Naive thymus-derived CD8-positive, alpha-beta T cell (primary cell): Measurements from ENCODE around the gene RTN4RL1. TPM values are rescaled to one million over a fixed set of nuclear protein-coding genes. Genes with fewer than 3 reads are reported as not detected.
"Not testable (repeated sequence)": the region's sequence is repeated elsewhere in the genome, so short reads cannot be mapped to it uniquely, and the experiment has no call there.

Experiments
- ATAC-seq, 2 donors: fragments of 150-1000 bp; cut with Tn5 transposase in 1 of 2; sonication (Bioruptor Pico), chemical (Tn5 transposase) in 1 of 2; 1 replicate in 1 of 2; 2 replicates in 1 of 2; pipeline ENCODE4 v1.10.0; 2021; ENCODE audit warnings: mild to moderate bottlenecking in 2 of 2, moderate library complexity in 2 of 2
- POLR2A ChIA-PET: fragments of 350-600 bp; sonication (Branson Sonifier 250); formaldehyde crosslinking; loops from one replicate; lab custom pipeline; 2021; ENCODE audit warnings: antibody characterized with exemption; lab: Charles Lee
- DNase-seq, 10 donors: peaks; one replicate each; pipeline versions ENCODE4 v3.0.0 to v3.0.0-alpha.2; 2020 to 2022
- H3K27ac Mint-ChIP-seq, 10 donors: one replicate each; pipeline ENCODE4 v1.8.0; 2020 to 2022; ENCODE audit warnings: mild to moderate bottlenecking in 10 of 10, mixed read lengths in 10 of 10, moderate library complexity in 4 of 10, inconsistent platforms in 1 of 10
- H3K27me3 Mint-ChIP-seq, 5 donors: one replicate each; pipeline ENCODE4 v1.8.0; 2021 to 2022; ENCODE audit warnings: mixed read lengths in 5 of 5
- H3K36me3 Mint-ChIP-seq, 3 donors: one replicate each; pipeline ENCODE4 v1.8.0; 2020 to 2022; ENCODE audit warnings: mixed read lengths in 3 of 3, mild to moderate bottlenecking in 2 of 3, inconsistent platforms in 1 of 3
- H3K4me1 Mint-ChIP-seq, 4 donors: one replicate each; pipeline ENCODE4 v1.8.0; 2021 to 2022; ENCODE audit warnings: mixed read lengths in 4 of 4
- H3K4me3 Mint-ChIP-seq, 10 donors: one replicate each; pipeline ENCODE4 v1.8.0; 2020 to 2022; ENCODE audit warnings: mild to moderate bottlenecking in 10 of 10, mixed read lengths in 10 of 10, moderate library complexity in 6 of 10, inconsistent platforms in 1 of 10
- H3K9me3 Mint-ChIP-seq, 9 donors: one replicate each; pipeline ENCODE4 v1.8.0; 2020 to 2022; ENCODE audit warnings: mixed read lengths in 9 of 9, mild to moderate bottlenecking in 3 of 9, inconsistent platforms in 1 of 9, moderate library complexity in 1 of 9
- polyA plus RNA-seq, 3 donors: library from polyadenylated mRNA; unstranded; fragments of 300-500 nt; fragmentation: Illumina TruSeq; gene quantifications; one replicate each; pipeline ENCODE4 v1.2.3, GENCODE V29; 2021
- total RNA-seq, 8 experiments: library from RNA in 2 of 8; stranded (reverse) in 2 of 8; gene quantifications; one replicate each; pipeline ENCODE4 v1.2.3 and lab custom pipeline; 2021 to 2026

The RTN4RL1 gene
- total and polyA plus RNA-seq, 5 experiments from 2014 or later: 0.25 to 0.57 (median 0.41) TPM

DNA sequence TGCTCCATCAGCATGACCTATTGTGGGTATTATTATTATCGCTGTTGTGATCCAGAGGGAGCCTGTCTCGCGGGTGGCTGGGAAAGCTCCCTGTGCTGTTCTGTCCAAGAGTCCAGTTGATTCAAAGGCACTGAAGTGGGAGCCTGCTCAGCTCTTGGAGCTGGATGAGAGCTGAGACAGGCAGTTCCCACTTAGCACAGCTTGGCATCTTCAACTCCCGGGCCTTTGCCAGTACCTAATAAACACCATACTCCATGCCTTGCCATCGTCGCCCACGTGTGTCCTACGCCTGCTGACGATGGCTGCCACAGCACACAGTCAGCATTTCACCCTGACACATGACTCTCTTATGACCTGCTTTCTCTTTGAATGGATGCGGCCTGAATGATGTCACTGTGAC is 32.6 kb downstream of the RTN4RL1 start:
- DNase-seq: no peak
- H3K4me3 Mint-ChIP-seq: no peak overlapping the region
- no peaks in the 10 kb centered on the region for H3K9me3 Mint-ChIP-seq
- H3K36me3 Mint-ChIP-seq: peaks cover 0 to 5% (median 3%) of the 10 kb centered on the region in 3 donors
- H3K27me3 Mint-ChIP-seq: peaks cover 9 to 22% (median 18%) of the 10 kb centered on the region in 5 donors
- H3K27ac Mint-ChIP-seq: peak overlapping the region in 1 of 10 donors; percentile 29
- H3K4me1 Mint-ChIP-seq: peaks cover 0 to 2% (median 0%) of the 10 kb centered on the region in 4 donors
- POLR2A ChIA-PET: no interaction called here
- no peak for ATAC-seq

DNA sequence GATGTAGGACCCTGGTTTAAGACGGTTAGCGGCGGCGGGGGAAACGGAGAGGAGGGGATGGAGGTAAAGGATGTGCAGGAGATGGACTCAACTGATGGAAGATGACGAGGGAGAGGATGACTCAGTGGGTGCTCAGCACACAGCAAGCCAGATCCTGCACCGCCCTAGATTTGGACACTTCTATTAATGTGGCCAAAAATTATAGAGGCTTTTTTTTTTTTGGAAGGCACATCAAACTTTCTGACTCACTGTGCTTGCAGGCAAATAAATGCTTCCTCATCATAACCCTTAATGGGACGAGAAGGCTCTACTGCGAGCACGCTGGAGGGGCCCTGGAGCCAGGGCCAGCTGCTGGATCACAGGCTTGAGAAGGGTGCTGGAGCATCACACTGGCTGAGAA is 36.0 kb downstream of the RTN4RL1 start:
- Mint-ChIP-seq H3K4me3 (no peak overlapping the region), H3K27me3 (peaks cover 0 to 5% (median 0%) of the 10 kb centered on the region in 5 donors), H3K27ac (peak overlapping the region in 1 of 10 donors; percentile 58), H3K9me3 (no peaks in the 10 kb centered on the region), H3K36me3 (no peaks in the 10 kb centered on the region), H3K4me1 (peaks cover 0 to 4% (median 0%) of the 10 kb centered on the region in 4 donors)
- POLR2A ChIA-PET: interaction anchor here (0.7 kb wide), 1 partner anchor 16 kb away, joined by 3 read pairs; no protein-coding TSS in a partner anchor
- DNase-seq (no peak), ATAC-seq (no peak)

DNA sequence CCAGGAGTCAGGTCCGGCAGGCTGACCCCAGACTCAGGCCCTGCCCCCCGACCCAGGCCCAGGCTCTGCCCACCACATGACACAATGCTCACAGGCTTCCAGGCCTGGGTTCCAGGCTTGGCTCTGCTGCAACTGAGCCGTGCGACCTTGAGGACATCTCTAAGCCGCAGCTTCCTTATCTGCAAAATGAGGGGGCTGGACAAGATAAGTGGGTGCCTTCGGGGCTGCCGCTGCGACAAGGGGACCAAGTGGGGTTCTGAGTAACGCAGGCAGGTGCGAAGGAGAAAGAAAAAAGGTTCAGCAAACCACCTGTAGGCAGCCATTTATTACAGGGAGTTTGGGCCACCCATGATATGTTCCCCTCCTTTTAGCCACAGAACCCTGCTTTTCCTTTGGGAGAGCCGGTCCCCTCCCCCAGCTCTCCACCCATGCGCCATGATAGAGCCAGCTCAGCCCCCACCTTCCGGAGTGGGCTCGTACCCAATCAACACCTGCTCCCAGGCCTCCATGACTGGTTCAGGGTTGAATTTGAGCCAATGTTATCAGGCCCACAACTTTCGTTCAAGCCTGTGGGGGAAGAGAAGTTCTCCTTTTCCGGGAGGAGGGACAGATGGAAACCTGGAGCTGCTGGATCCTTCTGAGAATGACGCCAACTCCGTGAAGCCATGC is 38.2 kb downstream of the RTN4RL1 start:
- H3K4me3 Mint-ChIP-seq: no peak overlapping the region
- no peak for DNase-seq
- POLR2A ChIA-PET: no interaction called here
- H3K4me1 Mint-ChIP-seq: peaks cover 0 to 4% (median 0%) of the 10 kb centered on the region in 4 donors
- no peak for ATAC-seq
- H3K9me3 Mint-ChIP-seq: no peaks in the 10 kb centered on the region
- no peak overlapping the region for H3K27ac Mint-ChIP-seq
- peaks cover 0 to 7% (median 0%) of the 10 kb centered on the region in 5 donors for H3K27me3 Mint-ChIP-seq
- no peaks in the 10 kb centered on the region for H3K36me3 Mint-ChIP-seq

DNA sequence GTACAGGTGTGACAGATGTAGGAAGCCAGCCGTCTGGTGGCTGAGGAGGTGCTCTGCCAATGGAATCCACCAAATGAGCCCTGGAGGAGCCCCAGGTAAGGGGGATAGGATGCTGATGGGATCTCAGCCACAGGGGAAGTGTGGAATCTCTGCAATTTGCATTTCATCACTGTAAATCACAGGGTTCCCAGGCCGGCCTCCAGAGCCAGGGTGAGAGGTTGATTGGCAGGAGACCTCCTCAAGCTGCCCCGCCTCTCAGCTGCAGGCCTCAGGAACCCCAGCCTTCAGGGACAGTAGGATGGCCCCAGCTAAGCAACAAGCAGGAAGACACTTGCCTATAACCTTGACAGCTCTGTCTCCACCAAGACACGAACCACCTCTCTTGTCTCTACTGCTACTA is 39.4 kb downstream of the RTN4RL1 start:
- Mint-ChIP-seq H3K27me3 (peaks cover 0 to 9% (median 0%) of the 10 kb centered on the region in 5 donors), H3K36me3 (no peaks in the 10 kb centered on the region), H3K27ac (no peak overlapping the region), H3K4me3 (no peak overlapping the region), H3K9me3 (no peaks in the 10 kb centered on the region), H3K4me1 (peaks cover 0 to 4% (median 0%) of the 10 kb centered on the region in 4 donors)
- POLR2A ChIA-PET: no interaction called here
- DNase-seq (no peak), ATAC-seq (no peak)

DNA sequence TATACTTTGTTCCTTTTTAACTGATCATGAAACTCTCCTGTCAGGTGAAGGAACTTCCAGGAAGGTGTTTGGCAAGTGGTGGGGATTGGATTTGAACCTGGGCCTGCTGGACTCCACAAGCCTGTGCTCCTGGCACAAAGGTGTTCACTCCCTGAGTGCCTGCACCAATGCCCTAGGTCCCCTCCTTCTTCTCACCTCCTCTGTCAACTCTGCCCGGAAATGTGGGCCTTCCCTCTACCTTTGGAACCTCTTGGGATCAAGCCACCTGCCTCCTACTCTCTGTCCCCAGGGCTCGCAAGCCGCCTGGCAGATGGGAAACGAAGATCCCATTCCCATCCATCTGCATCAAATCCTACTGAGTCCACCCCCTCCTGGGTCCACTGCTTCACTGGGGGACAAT is 40.0 kb downstream of the RTN4RL1 start:
- DNase-seq: no peak
- POLR2A ChIA-PET: no interaction called here
- Mint-ChIP-seq H3K27ac (no peak overlapping the region), H3K27me3 (peaks cover 0 to 9% (median 0%) of the 10 kb centered on the region in 5 donors), H3K4me3 (no peak overlapping the region), H3K4me1 (peaks cover 0 to 4% (median 0%) of the 10 kb centered on the region in 4 donors), H3K9me3 (no peaks in the 10 kb centered on the region), H3K36me3 (no peaks in the 10 kb centered on the region)
- ATAC-seq: no peak

DNA sequence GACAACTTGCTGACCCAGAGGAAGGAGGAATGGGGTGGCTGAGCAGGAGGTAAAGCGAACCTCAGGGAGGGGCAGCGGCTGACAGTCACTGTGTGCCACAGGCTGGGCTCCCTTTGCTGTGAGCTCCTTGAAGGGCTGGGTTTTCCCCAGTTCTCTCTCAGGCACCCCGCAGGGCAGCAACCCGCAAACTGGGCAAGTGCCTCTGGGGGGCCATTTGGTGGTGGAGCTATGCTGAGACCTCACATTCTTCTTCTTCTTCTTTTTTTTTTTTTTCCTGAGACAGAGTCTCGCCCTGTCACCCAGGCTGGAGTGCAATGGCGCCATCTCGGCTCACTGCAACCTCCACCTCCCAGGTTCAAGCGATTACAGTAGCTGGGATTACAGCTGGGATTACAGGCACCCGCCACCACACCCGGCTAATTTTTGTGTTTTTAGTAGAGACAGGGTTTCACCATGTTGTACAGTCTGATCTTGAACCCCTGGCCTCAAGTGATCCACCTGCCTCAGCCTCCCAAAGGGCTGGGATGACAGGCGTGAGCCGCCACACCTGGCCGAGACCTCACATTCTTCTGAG is 42.3 kb downstream of the RTN4RL1 start:
- DNase-seq, H3K4me1 Mint-ChIP-seq, H3K9me3 Mint-ChIP-seq, H3K27ac Mint-ChIP-seq, H3K36me3 Mint-ChIP-seq, ATAC-seq, POLR2A ChIA-PET, H3K4me3 Mint-ChIP-seq: not testable (repeated sequence)
- peaks cover 0 to 12% (median 0%) of the 10 kb centered on the region in 5 donors for H3K27me3 Mint-ChIP-seq

DNA sequence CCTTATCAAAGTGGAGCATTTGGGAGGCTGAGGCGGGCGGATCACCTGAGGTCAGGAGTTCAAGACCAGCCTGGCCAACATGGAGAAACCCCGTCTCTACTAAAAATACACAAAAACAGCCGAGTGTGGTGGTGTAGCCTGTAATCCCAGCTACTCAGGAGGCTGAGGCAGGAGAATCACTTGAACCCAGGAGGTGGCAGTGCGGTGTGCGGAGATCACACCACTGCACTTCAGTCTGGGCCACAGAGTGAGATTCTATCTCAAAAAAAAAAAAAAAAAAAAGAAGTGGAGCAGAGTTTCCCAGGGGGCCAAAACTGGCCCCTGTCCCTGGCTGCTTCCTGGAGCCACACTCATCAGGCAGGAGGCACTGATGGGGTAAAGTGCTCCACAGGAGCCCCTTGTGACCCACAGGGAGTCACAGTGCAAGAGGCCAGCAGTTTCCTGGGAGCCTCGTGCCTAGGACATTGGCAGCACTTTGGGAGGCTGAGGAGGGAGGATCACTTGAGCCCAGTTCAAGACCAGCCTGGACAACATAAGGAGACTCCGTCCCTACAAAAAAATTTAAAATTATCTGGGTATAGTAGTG is 44.4 kb downstream of the RTN4RL1 start:
- H3K9me3 Mint-ChIP-seq: no peaks in the 10 kb centered on the region
- peaks cover 0 to 17% (median 8%) of the 10 kb centered on the region in 5 donors for H3K27me3 Mint-ChIP-seq
- no peak overlapping the region for H3K27ac Mint-ChIP-seq
- POLR2A ChIA-PET: interaction anchor here (0.6 kb wide), 1 partner anchor 153 kb away, joined by 3 read pairs; no protein-coding TSS in a partner anchor
- H3K4me3 Mint-ChIP-seq: no peak overlapping the region
- H3K36me3 Mint-ChIP-seq: no peaks in the 10 kb centered on the region
- peaks cover 8 to 19% (median 14%) of the 10 kb centered on the region in 4 donors for H3K4me1 Mint-ChIP-seq
- DNase-seq (peak in 1 of 10 donors; percentile 6), ATAC-seq (no peak)

DNA sequence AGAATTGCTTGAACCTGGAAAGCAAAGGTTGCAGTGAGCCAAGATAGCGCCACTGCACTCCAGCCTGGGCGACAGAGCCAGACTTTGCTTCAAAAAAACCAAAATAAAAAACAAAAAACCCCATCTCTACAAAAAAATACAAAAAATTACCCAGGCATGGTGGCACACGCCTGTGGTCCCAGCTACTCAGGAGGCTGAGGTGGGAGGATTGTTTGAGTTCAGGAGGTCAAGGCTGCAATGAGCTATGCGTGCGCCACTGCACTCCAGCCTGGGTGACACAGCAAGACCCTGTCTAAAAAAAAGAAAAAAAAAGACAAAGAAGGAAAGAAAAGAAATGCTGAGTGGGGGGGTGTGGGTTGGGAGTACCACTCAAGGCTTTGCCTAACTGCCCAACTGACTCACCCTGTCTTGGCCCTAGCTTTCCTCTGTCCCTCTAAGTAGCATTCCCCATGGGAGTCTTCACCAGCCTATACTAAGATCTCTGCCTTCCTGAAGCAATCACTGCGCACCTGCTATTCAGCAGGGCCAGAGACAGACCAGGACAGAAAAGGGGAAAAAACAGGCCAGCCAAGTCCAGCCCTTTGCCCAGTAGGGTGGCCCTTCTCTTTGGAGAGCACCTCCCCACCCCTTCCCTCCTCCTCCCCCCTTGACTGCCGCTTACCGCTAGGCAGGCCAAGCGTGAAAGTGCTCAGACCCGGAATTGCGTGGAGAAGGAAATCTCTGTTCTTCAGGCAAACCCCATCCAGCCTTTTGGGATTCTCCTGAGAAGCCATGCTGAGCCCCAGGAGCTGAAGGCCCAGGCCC is 45.8 kb downstream of the RTN4RL1 start:
- Mint-ChIP-seq H3K4me3 (peak overlapping the region in 1 of 10 donors; percentile 60), H3K4me1 (peaks cover 12 to 30% (median 24%) of the 10 kb centered on the region in 4 donors), H3K36me3 (no peaks in the 10 kb centered on the region), H3K9me3 (no peaks in the 10 kb centered on the region), H3K27me3 (peaks cover 0 to 14% (median 8%) of the 10 kb centered on the region in 5 donors), H3K27ac (no peak overlapping the region)
- DNase-seq (no peak), ATAC-seq (no peak)
- POLR2A ChIA-PET: no interaction called here

DNA sequence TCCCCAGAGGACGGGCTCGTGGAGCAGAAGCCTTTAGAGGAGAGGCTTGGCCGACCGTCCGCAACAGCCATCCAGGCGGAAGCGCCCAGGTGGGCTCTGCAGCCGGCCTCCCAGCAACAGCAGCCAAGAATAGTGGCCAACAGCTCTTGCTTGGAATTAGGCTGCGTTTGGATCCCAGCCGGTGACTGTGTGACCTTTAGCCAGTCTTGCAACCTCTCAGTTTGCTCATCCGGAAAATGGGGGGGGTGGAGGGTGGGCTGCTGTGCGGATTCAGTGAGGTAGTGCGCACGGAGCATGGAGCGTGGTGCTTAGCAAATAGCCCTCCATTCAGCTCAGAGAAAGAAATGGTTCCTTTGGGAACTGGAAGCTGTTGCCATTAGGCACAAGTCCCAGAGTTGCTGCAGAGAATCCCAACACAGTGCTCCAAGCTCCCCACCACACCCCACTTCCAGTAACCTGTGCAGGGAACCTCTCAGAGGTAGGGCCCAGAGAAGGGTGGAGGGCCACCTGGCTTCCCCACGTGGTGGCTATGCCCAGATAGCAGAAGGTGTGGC is 46.7 kb downstream of the RTN4RL1 start:
- H3K4me1 Mint-ChIP-seq: peaks cover 15 to 34% (median 28%) of the 10 kb centered on the region in 4 donors
- H3K27me3 Mint-ChIP-seq: peaks cover 0 to 15% (median 11%) of the 10 kb centered on the region in 5 donors
- H3K4me3 Mint-ChIP-seq: no peak overlapping the region
- ATAC-seq: no peak
- POLR2A ChIA-PET: no interaction called here
- H3K9me3 Mint-ChIP-seq: no peaks in the 10 kb centered on the region
- no peaks in the 10 kb centered on the region for H3K36me3 Mint-ChIP-seq
- no peak for DNase-seq
- no peak overlapping the region for H3K27ac Mint-ChIP-seq

DNA sequence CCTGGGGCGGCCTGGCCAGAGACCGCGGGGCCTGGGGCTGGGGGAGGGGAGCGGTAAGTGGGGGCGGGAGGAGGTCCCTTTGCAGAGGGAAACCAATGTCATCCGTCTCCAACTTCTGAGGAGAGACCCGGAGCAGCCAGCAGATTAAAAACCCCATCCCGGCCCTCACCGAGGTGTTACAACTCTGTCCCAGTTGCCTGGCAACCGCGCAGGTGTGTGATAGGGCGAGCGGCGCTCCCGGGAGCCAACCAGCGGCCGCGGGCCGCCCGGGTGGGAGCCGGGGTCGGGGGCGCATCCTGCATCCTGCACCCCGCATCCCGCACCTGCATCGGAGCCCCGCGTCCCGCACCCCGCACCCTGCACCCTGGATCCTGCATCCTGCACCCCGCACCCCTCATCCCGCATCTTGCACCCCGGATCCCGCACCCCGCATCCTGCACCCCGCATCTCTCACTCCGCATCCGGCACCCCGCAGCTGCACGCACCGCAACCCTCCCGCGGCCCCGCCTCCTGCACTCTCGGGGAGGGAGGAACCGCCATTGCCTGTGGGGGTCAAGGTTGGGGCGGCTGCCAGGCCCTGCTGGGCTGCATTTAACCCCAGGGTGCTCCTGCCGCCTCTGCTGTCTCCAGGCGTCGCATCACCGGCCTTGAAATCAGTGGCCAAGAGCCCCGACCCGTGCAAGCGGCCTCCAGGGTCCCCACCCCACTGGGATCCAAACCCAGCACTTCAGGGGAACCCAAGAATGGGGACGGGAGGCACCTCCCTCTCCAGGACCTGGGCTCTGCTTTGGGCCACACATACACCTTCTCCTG is 47.3 kb downstream of the RTN4RL1 start:
- ATAC-seq: peak; percentile 18 to 39
- no peaks in the 10 kb centered on the region for H3K9me3 Mint-ChIP-seq
- H3K27me3 Mint-ChIP-seq: peaks cover 0 to 16% (median 12%) of the 10 kb centered on the region in 5 donors
- no peaks in the 10 kb centered on the region for H3K36me3 Mint-ChIP-seq
- no peak for DNase-seq
- POLR2A ChIA-PET: no interaction called here
- H3K4me1 Mint-ChIP-seq: peaks cover 15 to 34% (median 28%) of the 10 kb centered on the region in 4 donors
- H3K4me3 Mint-ChIP-seq: peak overlapping the region in 1 of 10 donors; percentile 57
- no peak overlapping the region for H3K27ac Mint-ChIP-seq

DNA sequence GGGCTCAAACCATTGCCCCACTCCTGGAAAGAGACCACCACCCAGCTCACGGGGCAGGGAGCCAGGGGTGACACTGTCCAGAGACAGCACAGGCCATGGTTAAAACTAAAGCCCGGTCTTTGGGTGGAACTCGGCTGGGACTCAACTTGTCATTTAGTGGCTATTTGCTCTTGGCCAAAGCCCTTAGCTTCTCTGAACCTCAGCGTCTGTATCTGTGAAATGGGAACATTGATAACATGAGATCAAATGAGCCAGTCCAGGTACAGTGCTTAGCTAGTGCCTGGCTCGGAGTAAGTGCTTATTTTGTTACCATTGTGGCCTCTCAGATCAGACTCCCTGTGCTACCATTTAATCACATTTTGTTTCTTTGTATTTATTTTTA is 48.5 kb downstream of the RTN4RL1 start:
- DNase-seq: no peak
- ATAC-seq: no peak
- Mint-ChIP-seq H3K36me3 (no peaks in the 10 kb centered on the region), H3K4me1 (peaks cover 19 to 41% (median 33%) of the 10 kb centered on the region in 4 donors), H3K9me3 (no peaks in the 10 kb centered on the region), H3K27me3 (peaks cover 0 to 22% (median 15%) of the 10 kb centered on the region in 5 donors), H3K4me3 (peak overlapping the region in 2 of 10 donors; percentile 45 to 57), H3K27ac (no peak overlapping the region)
- POLR2A ChIA-PET: interaction anchor here (0.6 kb wide), 1 partner anchor 1811 kb away, joined by 5 read pairs; no protein-coding TSS in a partner anchor
